Breast epithelium (tissue), 4 donors: ENCODE results near the gene AAGAB. TPM values are rescaled to one million over a fixed set of nuclear protein-coding genes. Genes with fewer than 3 reads are reported as not detected.

Experiments
- DNase-seq, 2 donors: peaks; one replicate each; pipeline ENCODE4 v3.0.0-alpha.2; 2019; ENCODE audit warnings: low spot score in 2 of 2
- H3K27ac ChIP-seq, 2 donors: fragments of 200-600 bp; sonication (generic) in 1 of 2; one replicate each; pipeline ENCODE4 v1.5.1; 2016 to 2019; ENCODE audit warnings: mild to moderate bottlenecking in 1 of 2
- H3K27me3 ChIP-seq, 2 donors: fragments of 200-600 bp; sonication (generic) in 1 of 2; one replicate each; pipeline versions ENCODE4 v1.5.1 to v1.6.0; 2017 to 2019; ENCODE audit warnings: control low read depth in 1 of 2, mild to moderate bottlenecking in 1 of 2
- H3K36me3 ChIP-seq: fragments of 200-600 bp; one replicate; pipeline ENCODE4 v1.5.1; 2019
- H3K4me1 ChIP-seq, 2 donors: fragments of 200-600 bp; sonication (generic); one replicate each; pipeline ENCODE4 v1.5.1; 2016 to 2019; ENCODE audit warnings: control low read depth in 1 of 2
- H3K4me3 ChIP-seq, 3 donors: fragments of 200-600 bp; sonication (generic); 1 replicate in 2 of 3; 2 replicates in 1 of 3; pipeline ENCODE4 v1.5.1; 2016 to 2019; ENCODE audit warnings: mild to moderate bottlenecking in 3 of 3, moderate library complexity in 2 of 3
- H3K9me3 ChIP-seq, 2 donors: fragments of 200-600 bp; sonication (generic) in 1 of 2; one replicate each; pipeline ENCODE4 v1.5.1; 2016 to 2019; ENCODE audit warnings: control low read depth in 1 of 2
- POLR2A ChIP-seq: fragments of 450-650 bp; IDR thresholded peaks from one replicate; pipeline ENCODE4 v1.6.1; 2016; ENCODE audit warnings: antibody characterized with exemption, mild to moderate bottlenecking, moderate library complexity
- POLR2AphosphoS5 ChIP-seq, 3 donors: sonication (generic); formaldehyde crosslinking; IDR thresholded peaks; one replicate each; pipeline ENCODE4 v1.6.1; 2017; ENCODE audit warnings: antibody characterized with exemption in 3 of 3
- intact Hi-C: fragments of 100-400 bp; cut with DNase I; formaldehyde crosslinking; loops from one replicate; pipeline ENCODE4 v1.15.1; 2023; ENCODE audit warnings: low total_unique reads
- total RNA-seq, 3 donors: library from RNA; depleted of rRNA; stranded (reverse); fragments of >200 nt; gene quantifications; one replicate each; pipeline ENCODE4 v1.1.0, GENCODE V29; 2016
- TF ChIP-seq, protein P1 (sequence below), 3 donors: fragments of 450-650 bp; IDR thresholded peaks; one replicate each; pipeline ENCODE4 v1.5.1; 2016 to 2017; ENCODE audit warnings: antibody characterized with exemption in 3 of 3, mild to moderate bottlenecking in 3 of 3, moderate library complexity in 3 of 3

Gene AAGAB
- total RNA-seq, 3 donors from 2014 or later = 23.2 to 49.8 (median 46.5) TPM

DNA sequence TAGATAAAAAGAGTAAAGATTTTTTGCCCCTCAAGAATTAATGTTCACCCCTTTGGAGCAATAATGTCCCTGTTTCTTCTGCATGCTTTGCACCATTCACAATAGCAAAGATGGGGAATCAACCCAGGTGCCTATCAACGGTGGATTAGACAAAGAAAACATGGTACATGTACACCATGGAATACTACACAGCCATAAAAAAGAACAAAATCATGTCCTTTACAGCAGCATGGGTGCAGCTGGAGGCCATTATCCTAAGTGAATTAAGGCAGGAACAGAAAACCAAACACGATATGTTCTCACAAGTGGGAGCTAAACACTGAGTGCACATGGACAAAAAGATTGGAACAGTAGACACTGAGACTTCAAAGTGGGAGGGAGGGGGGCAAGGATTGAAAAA, 35.2 kb downstream of the AAGAB start:
- no peak overlapping the region for H3K27ac ChIP-seq
- no peaks in the 10 kb centered on the region for H3K27me3 ChIP-seq
- no peaks in the 10 kb centered on the region for H3K9me3 ChIP-seq
- no peaks in the 10 kb centered on the region for H3K4me1 ChIP-seq
- TF ChIP-seq, protein P1, sequence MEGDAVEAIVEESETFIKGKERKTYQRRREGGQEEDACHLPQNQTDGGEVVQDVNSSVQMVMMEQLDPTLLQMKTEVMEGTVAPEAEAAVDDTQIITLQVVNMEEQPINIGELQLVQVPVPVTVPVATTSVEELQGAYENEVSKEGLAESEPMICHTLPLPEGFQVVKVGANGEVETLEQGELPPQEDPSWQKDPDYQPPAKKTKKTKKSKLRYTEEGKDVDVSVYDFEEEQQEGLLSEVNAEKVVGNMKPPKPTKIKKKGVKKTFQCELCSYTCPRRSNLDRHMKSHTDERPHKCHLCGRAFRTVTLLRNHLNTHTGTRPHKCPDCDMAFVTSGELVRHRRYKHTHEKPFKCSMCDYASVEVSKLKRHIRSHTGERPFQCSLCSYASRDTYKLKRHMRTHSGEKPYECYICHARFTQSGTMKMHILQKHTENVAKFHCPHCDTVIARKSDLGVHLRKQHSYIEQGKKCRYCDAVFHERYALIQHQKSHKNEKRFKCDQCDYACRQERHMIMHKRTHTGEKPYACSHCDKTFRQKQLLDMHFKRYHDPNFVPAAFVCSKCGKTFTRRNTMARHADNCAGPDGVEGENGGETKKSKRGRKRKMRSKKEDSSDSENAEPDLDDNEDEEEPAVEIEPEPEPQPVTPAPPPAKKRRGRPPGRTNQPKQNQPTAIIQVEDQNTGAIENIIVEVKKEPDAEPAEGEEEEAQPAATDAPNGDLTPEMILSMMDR (IDR thresholded peaks at IDR 0.05) = no peak
- TF ChIP-seq POLR2A = no peak
- TF ChIP-seq POLR2AphosphoS5 (IDR thresholded peaks at IDR 0.05) = no peak
- DNase-seq = no peak
- H3K36me3 ChIP-seq = no peaks in the 10 kb centered on the region
- no peak overlapping the region for H3K4me3 ChIP-seq
- intact Hi-C loops = no loop called here

DNA sequence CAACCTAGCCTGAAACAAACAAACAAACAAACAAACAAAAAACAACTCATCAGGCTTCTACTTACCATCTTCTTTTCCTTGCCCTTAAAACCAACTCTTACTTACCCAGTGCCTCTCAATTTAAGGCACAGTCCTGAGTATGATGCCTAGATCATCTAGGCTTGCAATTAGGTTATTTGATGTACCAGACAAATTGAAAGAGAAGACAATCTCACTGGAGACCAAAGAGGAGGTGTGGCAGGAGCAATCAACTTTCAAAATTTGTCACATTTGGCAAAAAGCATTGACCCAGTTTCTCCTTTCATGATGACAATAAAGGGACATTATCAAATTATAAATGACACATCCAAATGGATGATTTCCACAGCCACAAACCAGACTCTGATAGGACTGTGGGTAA, 36.0 kb downstream of the AAGAB start:
- TF ChIP-seq POLR2A (no peak), POLR2AphosphoS5 (IDR thresholded peaks at IDR 0.05) (no peak)
- TF ChIP-seq, protein P1 (IDR thresholded peaks at IDR 0.05) = no peak
- H3K4me3 ChIP-seq = no peak overlapping the region
- H3K27me3 ChIP-seq = no peaks in the 10 kb centered on the region
- no peak for DNase-seq
- H3K9me3 ChIP-seq = no peaks in the 10 kb centered on the region
- intact Hi-C loops = no loop called here
- H3K27ac ChIP-seq = no peak overlapping the region
- no peaks in the 10 kb centered on the region for H3K36me3 ChIP-seq
- H3K4me1 ChIP-seq = no peaks in the 10 kb centered on the region

DNA sequence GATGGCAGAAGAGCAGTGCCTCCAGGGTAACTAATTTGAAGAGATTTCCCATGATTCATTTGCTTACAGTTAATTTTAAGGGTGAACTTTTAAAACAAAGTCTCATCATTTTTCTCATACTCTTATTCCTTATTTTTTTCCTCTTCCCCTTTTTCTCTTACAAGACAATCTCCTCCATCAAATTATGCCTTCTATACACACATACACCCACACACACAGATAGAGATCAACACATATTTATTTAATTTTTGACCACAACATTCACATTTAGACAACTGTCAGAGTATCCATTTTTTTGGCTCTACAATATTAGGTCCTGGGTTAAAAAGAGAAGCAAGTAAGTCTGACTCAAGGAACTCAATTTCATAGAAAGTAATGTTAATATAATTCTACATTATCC, 37.6 kb downstream of the AAGAB start:
- no peaks in the 10 kb centered on the region for H3K36me3 ChIP-seq
- no peak overlapping the region for H3K4me3 ChIP-seq
- no peaks in the 10 kb centered on the region for H3K4me1 ChIP-seq
- H3K9me3 ChIP-seq = no peaks in the 10 kb centered on the region
- H3K27me3 ChIP-seq = no peaks in the 10 kb centered on the region
- H3K27ac ChIP-seq = no peak overlapping the region
- no peak for DNase-seq
- intact Hi-C loops = no loop called here
- TF ChIP-seq, protein P1 (IDR thresholded peaks at IDR 0.05) = no peak
- TF ChIP-seq POLR2AphosphoS5 (IDR thresholded peaks at IDR 0.05) (no peak), POLR2A (no peak)

DNA sequence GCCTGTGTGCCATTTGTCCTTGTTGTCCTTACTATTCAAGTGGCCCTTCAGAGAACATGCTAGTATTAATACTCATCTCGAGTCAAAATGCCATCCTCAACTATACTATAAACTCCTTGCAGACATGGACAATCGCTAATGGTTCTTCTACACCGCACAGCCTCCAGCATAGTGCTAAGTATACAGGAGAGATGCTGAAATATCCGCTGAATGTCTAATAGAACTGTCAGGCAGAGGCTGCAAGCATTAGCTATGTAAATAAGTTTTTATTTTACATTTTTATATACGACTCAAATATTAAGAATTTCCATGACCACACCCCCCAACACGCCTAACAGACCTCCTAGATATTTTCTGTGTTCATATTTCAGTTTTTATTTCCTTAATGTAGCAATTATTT, 39.4 kb downstream of the AAGAB start:
- H3K27ac ChIP-seq = no peak overlapping the region
- no peaks in the 10 kb centered on the region for H3K9me3 ChIP-seq
- H3K27me3 ChIP-seq = no peaks in the 10 kb centered on the region
- TF ChIP-seq, protein P1 (IDR thresholded peaks at IDR 0.05) = no peak
- no peak for TF ChIP-seq POLR2A
- TF ChIP-seq POLR2AphosphoS5 (IDR thresholded peaks at IDR 0.05) = no peak
- no peaks in the 10 kb centered on the region for H3K4me1 ChIP-seq
- H3K36me3 ChIP-seq = no peaks in the 10 kb centered on the region
- DNase-seq = no peak
- H3K4me3 ChIP-seq = no peak overlapping the region
- intact Hi-C loops = no loop called here

DNA sequence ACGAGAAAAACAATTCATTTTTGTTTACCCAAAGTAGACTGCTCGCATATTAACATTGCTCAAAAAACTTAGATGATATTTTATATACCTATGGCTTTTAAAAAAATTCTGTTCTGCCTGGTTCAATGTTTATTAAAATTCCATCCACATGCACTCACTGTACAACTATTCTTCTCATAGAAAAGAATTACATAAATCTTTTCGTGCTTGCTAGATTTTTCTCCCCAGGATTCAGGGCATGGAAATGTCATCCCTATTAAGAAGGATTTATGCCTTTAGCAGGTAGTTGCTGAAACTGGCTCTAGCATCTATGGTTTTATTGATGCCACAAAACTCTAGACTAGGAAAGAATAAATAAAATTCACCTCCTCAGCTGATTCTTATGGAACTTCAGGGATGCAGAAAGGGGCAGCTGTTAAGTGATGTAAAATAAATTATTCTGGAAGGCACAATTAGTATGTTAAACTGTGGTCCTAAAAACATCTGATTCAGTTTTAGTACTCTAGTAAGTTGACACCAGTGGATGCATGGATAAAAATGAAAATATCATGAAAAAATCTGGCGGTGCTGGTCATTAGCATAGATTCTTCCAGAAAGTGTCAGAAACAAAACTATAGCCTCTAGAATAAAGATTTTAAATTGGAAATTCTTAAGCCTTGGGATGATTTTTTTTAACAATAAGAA, 41.6 kb downstream of the AAGAB start:
- no peaks in the 10 kb centered on the region for H3K27me3 ChIP-seq
- no peak overlapping the region for H3K27ac ChIP-seq
- peaks cover 2% of the 10 kb centered on the region for H3K36me3 ChIP-seq
- H3K4me1 ChIP-seq = no peaks in the 10 kb centered on the region
- H3K4me3 ChIP-seq = no peak overlapping the region
- TF ChIP-seq POLR2AphosphoS5 (IDR thresholded peaks at IDR 0.05) (no peak), POLR2A (no peak)
- TF ChIP-seq, protein P1 (IDR thresholded peaks at IDR 0.05) = no peak
- H3K9me3 ChIP-seq = no peaks in the 10 kb centered on the region
- DNase-seq = no peak
- intact Hi-C loops = no loop called here
